Activated naive CD4-positive, alpha-beta T cell treated with anti-CD3 and anti-CD28 coated beads, Interleukin-2, amount 50 U/mL, for 16 hours (primary cell): Measurements from ENCODE around the gene FARS2.
"Not testable (repeated sequence)": the region's sequence is repeated elsewhere in the genome, so short reads cannot be mapped to it uniquely, and the experiment has no call there.

Source experiments
- DNase-seq: peaks from one replicate; pipeline ENCODE4 v3.0.0-alpha.2; 2020

Gene FARS2

DNA sequence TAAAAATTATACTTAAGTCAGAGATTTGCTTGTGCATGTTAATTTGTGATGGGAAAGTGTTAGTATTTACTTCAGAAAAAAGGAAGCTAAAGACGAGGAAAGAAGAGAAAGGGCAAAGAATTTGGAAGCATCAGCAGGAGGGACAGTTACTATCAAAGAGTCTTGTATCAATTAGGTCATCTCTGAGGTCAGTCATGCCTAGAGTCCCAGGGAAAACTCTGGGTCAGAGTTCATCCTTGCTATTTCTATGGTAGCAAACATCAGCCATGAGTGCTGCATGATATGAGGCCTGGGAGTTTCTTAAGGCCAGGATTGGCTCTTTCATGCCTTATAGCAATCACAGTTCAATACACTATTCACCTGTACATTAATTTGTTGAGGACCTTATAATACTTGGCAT, 292.9 kb downstream of the FARS2 start:
- no peak for DNase-seq

DNA sequence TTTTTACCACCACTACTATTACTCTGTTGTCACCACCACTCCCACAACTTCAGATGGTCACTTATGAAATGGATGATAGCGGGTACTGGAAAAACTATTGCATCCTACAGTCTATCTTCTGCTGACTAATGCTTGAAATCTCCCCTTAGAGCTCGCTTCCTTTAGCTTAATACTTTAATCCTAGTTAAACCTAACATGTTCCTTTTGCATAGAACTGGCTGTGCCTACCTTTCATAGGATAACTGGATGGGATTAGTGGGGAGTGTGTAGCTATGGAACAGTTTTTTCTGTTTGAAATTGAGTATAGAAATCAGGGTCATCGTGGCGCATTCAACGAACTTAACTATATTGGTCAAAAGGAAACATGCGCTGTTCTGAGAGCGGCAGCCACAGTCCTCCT, 294.7 kb downstream of the FARS2 start:
- DNase-seq, result no peak

- no peak for DNase-seq
Observed at GRCh38 chr6:5557506-5557905, 296.2 kb downstream of the FARS2 start.

- DNase-seq, result no peak
Observed at GRCh38 chr6:5559651-5560050, 298.3 kb downstream of the FARS2 start.

DNA sequence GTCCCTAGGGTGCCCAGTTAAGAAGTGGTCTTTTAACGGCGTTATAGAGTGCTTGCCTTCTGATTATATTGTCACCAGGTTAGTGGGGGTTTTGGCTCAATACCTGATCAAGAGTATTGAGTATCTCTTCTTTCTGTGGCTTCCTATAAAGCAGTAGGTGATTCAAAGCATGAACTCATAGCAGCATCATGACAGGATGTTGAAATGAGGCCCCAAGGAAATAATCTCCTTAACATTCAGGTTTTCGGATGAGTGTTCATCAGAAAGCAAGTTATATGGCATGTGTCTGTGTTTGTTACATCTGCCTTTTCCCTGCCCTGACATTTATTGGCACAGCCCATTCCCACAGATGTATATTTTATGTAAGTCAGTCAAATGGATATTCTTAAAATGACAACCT, 301.0 kb downstream of the FARS2 start:
- DNase-seq, result no peak

GRCh38 chr6:5563086-5563485, 301.8 kb downstream of the FARS2 start:
- no peak for DNase-seq

DNA sequence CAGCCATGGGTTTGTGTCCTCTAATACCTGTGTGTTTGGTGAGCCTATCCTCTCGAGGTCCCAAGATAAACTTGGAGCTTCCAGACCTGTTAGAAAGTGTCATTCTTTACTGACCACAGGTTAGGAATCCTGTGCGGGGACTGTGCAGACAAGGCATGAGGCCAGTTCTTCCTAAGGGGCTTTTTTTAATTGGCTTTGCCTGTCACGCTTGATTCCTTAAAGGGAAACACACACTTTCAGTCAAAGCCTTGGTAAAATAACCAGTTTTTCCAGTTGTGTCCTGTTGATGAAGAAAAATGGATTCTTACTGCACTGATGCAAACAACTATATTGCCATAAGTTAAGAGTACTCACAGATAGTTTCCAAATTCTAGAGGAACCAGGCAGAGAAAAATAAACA, 303.4 kb downstream of the FARS2 start:
- not testable (repeated sequence) for DNase-seq

GRCh38 chr6:5565971-5566370, 304.7 kb downstream of the FARS2 start:
- DNase-seq, result no peak

GRCh38 chr6:5566718-5567117, 305.4 kb downstream of the FARS2 start:
- no peak for DNase-seq

DNA sequence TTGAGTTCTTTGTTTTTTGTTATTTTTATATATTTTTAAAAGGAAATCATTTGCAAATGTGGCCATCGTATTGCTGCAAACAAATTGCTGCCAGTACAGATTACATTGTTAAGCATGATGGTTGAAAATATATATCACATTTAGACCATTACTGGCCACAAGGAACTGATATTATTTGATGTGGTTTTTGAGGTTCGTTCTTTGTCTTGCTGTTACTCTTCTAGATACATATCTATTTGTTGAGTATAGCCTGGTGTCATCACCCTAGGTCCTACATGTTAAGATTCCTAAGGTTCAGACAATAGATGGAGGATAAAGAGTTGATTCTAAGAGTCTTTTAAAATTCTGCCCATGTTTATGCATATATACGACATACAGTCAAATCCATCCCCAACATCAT, 306.0 kb downstream of the FARS2 start:
- no peak for DNase-seq

DNA sequence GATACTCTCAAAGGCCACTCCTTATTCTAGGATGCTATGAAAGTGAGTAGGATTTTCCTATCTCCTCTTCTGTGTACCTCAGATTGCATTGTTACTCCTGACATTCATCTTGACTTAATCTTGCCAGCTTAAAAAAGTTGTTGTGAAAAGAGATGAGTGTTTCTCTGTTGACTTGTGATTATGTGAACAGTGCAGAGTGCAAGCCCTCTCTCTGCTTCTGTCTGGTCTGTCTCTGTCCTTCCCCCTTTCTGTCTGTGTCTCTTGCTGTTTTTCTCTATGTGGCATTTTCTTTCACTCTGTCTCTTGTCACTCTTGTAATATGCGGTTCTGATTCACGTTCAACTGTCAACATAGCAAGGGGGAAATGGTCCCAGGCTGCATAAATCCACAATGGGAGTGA, 306.6 kb downstream of the FARS2 start:
- DNase-seq, result no peak

- no peak for DNase-seq
Observed at GRCh38 chr6:5569491-5569890, 308.2 kb downstream of the FARS2 start.

DNA sequence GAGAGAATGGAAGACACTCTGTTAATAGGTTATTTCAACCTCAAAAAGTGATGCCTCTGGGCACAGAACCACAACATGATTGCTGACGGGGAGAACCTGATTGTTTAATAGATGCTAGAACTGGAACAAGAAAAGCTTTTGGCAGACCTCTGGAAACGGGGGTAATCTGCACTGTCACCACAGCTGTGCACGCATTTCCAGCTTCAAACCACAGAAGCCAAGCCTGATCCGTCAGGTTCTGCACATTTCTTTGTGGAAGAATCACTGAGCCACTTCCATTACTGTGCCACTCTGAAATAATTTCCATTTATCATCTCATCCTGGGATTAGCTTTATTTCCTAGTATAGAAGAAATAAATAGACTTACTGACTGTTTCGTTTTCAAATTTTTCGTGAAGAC, 309.3 kb downstream of the FARS2 start:
- DNase-seq, result no peak

GRCh38 chr6:5580736-5581581, 319.6 kb downstream of the FARS2 start:
- no peak for DNase-seq

DNA sequence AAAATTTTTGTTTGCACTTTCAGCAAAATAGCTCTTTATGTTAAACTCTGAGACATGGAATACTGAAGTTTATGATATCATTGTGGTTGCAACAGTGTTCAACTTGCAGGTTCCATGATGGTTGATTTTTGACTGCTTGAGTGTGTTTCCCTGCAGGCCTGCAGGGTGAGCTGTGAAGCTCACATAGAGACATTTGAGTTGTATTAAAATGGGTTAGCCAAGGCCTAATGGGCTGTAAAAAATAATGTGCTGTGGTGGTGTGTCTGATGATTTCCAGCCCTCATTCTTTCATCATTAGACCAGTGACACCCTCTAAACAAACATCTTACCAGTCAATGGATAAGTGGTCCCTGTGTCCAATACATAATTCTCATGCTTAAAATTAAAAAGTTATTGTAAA, 321.4 kb downstream of the FARS2 start:
- DNase-seq, result no peak

DNA sequence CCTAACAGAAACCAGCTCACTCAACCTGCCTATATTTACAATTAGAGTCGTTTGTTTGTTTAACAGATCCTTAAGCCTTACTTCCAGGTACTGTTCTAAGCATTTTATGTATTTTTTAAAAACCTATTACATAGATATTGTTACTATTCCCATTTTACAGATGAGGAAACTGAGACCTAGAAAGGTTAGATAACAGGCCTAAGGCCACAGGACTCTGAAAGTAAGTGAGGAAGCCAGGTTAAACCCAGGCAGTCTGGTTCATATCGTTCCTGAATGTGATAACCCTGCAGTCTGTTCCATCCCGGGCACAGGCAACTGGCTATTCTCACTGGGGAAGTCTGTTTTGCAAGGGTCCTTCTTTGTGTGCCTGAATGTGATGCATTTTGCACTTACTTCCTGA, 322.2 kb downstream of the FARS2 start:
- DNase-seq, result no peak

GRCh38 chr6:5584078-5584482, 322.8 kb downstream of the FARS2 start:
- no peak for DNase-seq

- no peak for DNase-seq
Observed at GRCh38 chr6:5587648-5588047, 326.3 kb downstream of the FARS2 start.

DNA sequence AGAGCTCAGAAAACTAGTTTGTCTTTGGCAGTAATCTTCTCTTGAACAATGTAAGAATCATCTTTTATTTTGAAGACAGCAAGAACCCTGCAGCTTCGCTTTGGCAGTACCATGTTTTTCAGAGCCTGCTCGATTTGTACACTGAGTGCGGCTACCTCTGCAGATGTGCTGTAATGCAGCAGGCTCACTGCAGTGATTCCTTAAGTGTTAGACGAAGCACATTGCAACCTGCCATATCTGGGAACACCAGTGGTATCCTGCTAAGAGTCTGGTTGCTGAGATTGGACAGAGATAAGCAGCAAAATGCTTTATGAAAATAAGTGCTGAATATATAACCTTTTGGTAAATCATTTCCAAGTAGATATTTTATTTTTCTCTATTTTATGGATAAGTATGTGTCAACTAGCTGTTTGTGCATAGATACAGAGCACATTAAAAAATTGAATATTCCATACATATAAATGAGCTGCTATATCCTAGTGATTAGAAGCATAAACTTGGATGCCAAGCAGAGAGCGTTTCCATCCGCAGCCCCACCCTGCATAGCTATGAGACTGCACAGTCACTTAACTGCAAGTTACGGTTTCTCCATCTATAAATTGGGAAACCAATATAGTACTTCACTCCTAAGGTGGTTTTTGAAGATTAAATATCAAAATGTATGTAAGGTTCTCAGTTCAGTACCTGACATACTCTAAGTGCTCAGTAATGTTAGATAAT, 328.3 kb downstream of the FARS2 start:
- DNase-seq, result no peak

DNA sequence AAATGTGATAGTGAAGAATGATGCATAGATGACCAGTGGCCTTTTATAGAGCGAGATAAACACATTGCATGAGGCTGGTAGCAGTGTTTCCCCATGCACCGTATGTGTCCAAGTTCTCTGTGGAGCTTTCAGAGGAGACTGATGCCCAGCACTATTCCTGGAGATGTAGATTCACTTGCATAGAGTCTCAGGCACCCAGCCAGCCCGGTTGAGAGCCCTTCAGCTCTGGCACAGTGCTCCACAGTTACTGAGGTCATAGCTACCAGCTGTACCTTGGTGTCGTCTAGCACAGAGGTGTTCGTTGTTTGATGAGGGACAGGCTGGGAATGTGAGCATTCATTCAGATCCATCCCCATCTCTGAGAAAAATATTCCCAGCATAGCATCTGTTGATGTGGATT, 328.9 kb downstream of the FARS2 start:
- no peak for DNase-seq

DNA sequence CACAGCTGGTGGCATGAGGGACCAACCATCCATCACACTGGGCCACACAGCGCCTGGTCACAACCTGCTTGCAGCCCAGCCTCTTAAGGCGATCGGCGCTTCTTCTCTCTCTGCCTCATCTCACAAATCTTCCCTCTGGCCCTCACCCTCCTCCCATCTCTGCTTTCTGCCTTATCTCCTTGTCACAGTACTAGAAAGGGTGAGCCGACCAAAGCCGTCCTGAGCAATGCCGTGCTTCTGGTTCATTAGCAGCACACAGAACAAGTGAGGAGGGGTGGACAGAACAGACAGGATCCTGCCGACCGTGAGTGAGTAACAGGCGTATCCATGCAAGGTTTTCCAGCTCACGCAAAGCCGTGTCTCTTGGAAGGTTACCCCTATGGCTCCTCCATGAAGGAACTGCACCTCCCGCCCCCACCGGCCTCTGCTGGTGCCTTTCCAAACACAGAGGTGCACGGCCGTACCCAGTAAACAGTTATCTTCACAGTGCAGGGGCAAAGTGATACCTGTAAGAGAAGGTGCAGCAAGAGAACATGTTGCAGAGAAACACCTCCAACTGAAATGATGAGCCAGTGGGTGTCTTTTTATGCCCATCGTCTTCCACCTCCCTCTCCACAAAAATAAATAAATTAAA, 331.7 kb downstream of the FARS2 start:
- no peak for DNase-seq

DNA sequence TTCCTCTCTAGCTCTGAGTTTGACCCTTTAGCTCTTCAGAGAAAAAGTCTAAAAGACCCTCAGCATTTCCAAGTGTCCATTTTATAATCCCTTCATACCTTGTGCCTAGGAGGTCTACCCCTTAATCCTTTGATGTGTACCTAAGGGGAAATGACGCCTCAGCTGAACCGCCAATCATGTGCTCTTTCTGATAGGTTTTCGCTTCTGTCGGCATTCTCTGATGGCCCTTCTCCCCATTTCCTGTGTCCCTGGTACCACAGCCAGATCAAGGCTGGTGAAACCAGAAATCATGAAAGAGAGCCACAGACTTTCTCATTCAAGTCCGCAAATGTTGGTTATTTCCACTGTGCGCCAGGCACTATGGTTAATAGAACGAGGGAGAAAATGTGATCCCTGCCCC, 333.9 kb downstream of the FARS2 start:
- DNase-seq, result no peak

DNA sequence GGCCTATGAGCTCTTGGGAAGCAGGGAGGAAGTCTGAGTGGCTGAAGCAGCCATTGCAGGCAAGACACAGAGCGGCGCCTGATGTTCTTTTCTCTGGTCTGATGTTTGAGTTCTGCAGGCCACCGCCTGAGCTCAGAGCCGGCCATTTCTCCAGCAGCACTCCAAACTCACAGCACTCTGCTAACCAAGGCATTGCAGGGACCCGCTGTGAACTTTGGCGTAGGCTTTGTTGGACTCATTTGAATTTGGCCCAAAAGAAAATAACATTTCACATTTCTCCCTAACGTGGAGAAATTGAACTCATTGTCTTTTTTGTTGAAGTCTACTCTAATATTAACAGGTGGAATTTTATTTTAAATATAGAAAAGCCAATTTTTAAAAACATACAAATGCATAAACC, 336.1 kb downstream of the FARS2 start:
- no peak for DNase-seq

GRCh38 chr6:5598123-5598522, 336.8 kb downstream of the FARS2 start:
- DNase-seq, result no peak
